COLO668 (cell line): Measurements from ENCODE around the gene ANTXR1.

Source experiments
- DNase-seq: peaks from one replicate; lab custom pipeline; 2025; ENCODE audit not compliant: unreplicated experiment; lab: John Stamatoyannopoulos, UW

The ANTXR1 gene

GRCh38 chr2:69177063-69177771 is 164.2 kb downstream of the ANTXR1 start:
- no peak for DNase-seq

- DNase-seq: no peak
Observed at GRCh38 chr2:69177785-69178636, 165.0 kb downstream of the ANTXR1 start.

- DNase-seq: no peak
Observed at GRCh38 chr2:69178756-69179155, 165.8 kb downstream of the ANTXR1 start.

GRCh38 chr2:69180227-69180626 is 167.2 kb downstream of the ANTXR1 start:
- no peak for DNase-seq

GRCh38 chr2:69180974-69181373 is 168.0 kb downstream of the ANTXR1 start:
- DNase-seq: no peak

GRCh38 chr2:69181806-69182427 is 168.9 kb downstream of the ANTXR1 start:
- DNase-seq: no peak

GRCh38 chr2:69183659-69184058 is 170.7 kb downstream of the ANTXR1 start:
- no peak for DNase-seq

GRCh38 chr2:69184224-69184623 is 171.2 kb downstream of the ANTXR1 start:
- no peak for DNase-seq

- no peak for DNase-seq
Observed at GRCh38 chr2:69185807-69186206, 172.8 kb downstream of the ANTXR1 start.

- no peak for DNase-seq
Observed at GRCh38 chr2:69186614-69187013, 173.6 kb downstream of the ANTXR1 start.

- no peak for DNase-seq
Observed at GRCh38 chr2:69188182-69188900, 175.4 kb downstream of the ANTXR1 start.

GRCh38 chr2:69190743-69191404 is 177.9 kb downstream of the ANTXR1 start:
- DNase-seq: no peak

GRCh38 chr2:69191634-69192033 is 178.7 kb downstream of the ANTXR1 start:
- no peak for DNase-seq

GRCh38 chr2:69192176-69192945 is 179.4 kb downstream of the ANTXR1 start:
- DNase-seq: no peak

- DNase-seq: no peak
Observed at GRCh38 chr2:69195706-69196105, 182.7 kb downstream of the ANTXR1 start.

- peak; percentile 5 for DNase-seq
Observed at GRCh38 chr2:69196327-69197117, 183.5 kb downstream of the ANTXR1 start.

- DNase-seq: no peak
Observed at GRCh38 chr2:69200107-69200520, 187.1 kb downstream of the ANTXR1 start.

GRCh38 chr2:69201259-69201658 is 188.3 kb downstream of the ANTXR1 start:
- no peak for DNase-seq

- DNase-seq: no peak
Observed at GRCh38 chr2:69202327-69202726, 189.3 kb downstream of the ANTXR1 start.
